H1 (cell line): Measurements from ENCODE around the gene PANX2. TPM values are rescaled to one million over a fixed set of nuclear protein-coding genes. Genes with fewer than 3 reads are reported as not detected.

Experiments
- PHF8 ChIP-seq: fragments of 200-600 bp; sonication (generic); conservative IDR thresholded peaks from 2 replicates; pipeline ENCODE4 v1.7.1; 2012; ENCODE audit warnings: low read depth, mild to moderate bottlenecking, inconsistent platforms, low read length, moderate library complexity
- polyA plus RNA-seq, 7 experiments: library from polyadenylated mRNA; depleted of rRNA in 3 of 7; stranded (reverse) in 5 of 7; unstranded in 2 of 7; fragments of >200 nt in 5 of 7; fragments of 200-250 nt in 2 of 7; gene quantifications; 1 replicate in 5 of 7; 2 replicates in 1 of 7; 4 replicates in 1 of 7; pipeline versions ENCODE4 v1.2.1 to v1.2.3, GENCODE V29; 2011 to 2013; ENCODE audit warnings: missing spikeins in 2 of 7, mixed read lengths in 2 of 7
- total RNA-seq: library from RNA; stranded (reverse); fragmentation: NEBNext Ultra II Directional; extraction: Animal tissue kit (Norgen Biotek cat#: 25700); gene quantifications from 2 replicates; pipeline ENCODE4 v1.2.1, GENCODE V29; 2021

The PANX2 gene
- total and polyA plus RNA-seq, 2 of the 8 experiments (the other 6 are each of a cell fraction or from before 2014, with no cell fraction given) = 3.5 to 5.0 TPM

- no peak for TF ChIP-seq PHF8
Observed at GRCh38 chr22:50221410-50222300, 51.1 kb downstream of the PANX2 start (continued).
